Sigmoid colon (tissue), 7 donors: ENCODE results near the gene SYMPK. TPM values are rescaled to one million over a fixed set of nuclear protein-coding genes. Genes with fewer than 3 reads are reported as not detected.

Experiments used
- DNase-seq: peaks from one replicate; pipeline ENCODE4 v3.0.0-alpha.2; 2019
- H3K27ac ChIP-seq, 4 donors: fragments of 200-600 bp; sonication (generic); one replicate each; pipeline ENCODE4 v1.5.1; 2016 to 2019; ENCODE audit warnings: mild to moderate bottlenecking in 1 of 4
- H3K27me3 ChIP-seq, 3 donors: fragments of 200-600 bp; sonication (generic); one replicate each; pipeline ENCODE4 v1.5.1; 2019; ENCODE audit warnings: mild to moderate bottlenecking in 1 of 3
- H3K36me3 ChIP-seq, 4 donors: fragments of 200-600 bp; sonication (generic); one replicate each; pipeline ENCODE4 v1.5.1; 2016 to 2019
- H3K4me1 ChIP-seq, 4 donors: fragments of 200-600 bp; sonication (generic); one replicate each; pipeline ENCODE4 v1.5.1; 2017 to 2019
- H3K4me3 ChIP-seq, 4 donors: fragments of 200-600 bp; sonication (generic); one replicate each; pipeline ENCODE4 v1.5.1; 2017 to 2019; ENCODE audit warnings: mild to moderate bottlenecking in 2 of 4, moderate library complexity in 1 of 4
- H3K9me3 ChIP-seq, 4 donors: fragments of 200-600 bp in 3 of 4; sonication (generic) in 3 of 4; one replicate each; pipeline versions ENCODE4 v1.5.1 to v1.6.1; 2013 to 2019
- CTCF ChIP-seq, 4 experiments: fragments of 450-650 bp in 3 of 4; fragments of 200-600 bp in 1 of 4; IDR thresholded peaks; one replicate each; pipeline ENCODE4 v1.5.1; 2016 to 2019; ENCODE audit warnings: antibody characterized with exemption in 4 of 4, mild to moderate bottlenecking in 3 of 4, moderate library complexity in 2 of 4
- EP300 ChIP-seq, 4 donors: sonication (generic); formaldehyde crosslinking; IDR thresholded peaks; one replicate each; pipeline ENCODE4 v1.6.1; 2017; ENCODE audit warnings: antibody characterized with exemption in 4 of 4
- POLR2A ChIP-seq, 2 donors: fragments of 450-650 bp; IDR thresholded peaks; one replicate each; pipeline ENCODE4 v1.6.1; 2016; ENCODE audit warnings: antibody characterized with exemption in 2 of 2, mild to moderate bottlenecking in 2 of 2, moderate library complexity in 2 of 2
- POLR2AphosphoS5 ChIP-seq, 4 donors: sonication (generic); formaldehyde crosslinking; IDR thresholded peaks; one replicate each; pipeline ENCODE4 v1.6.1; 2017; ENCODE audit warnings: antibody characterized with exemption in 4 of 4
- WGBS, 2 donors: extraction: QIAGEN DNeasy Blood & Tissue Kit; methylation state at CpG; one replicate each; pipeline ENCODE4 v1.1.7; 2013; 5-methylcytosine and 5-hydroxymethylcytosine counted together
- intact Hi-C: fragments of 100-400 bp; cut with DNase I; formaldehyde crosslinking; loops from one replicate; pipeline ENCODE4 v1.15.1; 2023
- polyA plus RNA-seq, 3 donors: library from polyadenylated mRNA; stranded (reverse); fragments of 200-250 nt; gene quantifications; one replicate each; pipeline ENCODE4 v1.2.3, GENCODE V29; 2013
- total RNA-seq, 4 donors: library from RNA; depleted of rRNA; stranded (reverse); fragments of >200 nt; gene quantifications; one replicate each; pipeline ENCODE4 v1.1.0, GENCODE V29; 2016
- donor health status: healthy with polysubstance abuse.
- donor health status: Bipolar disorder and iron deficiency.
- donor health status: healthy.

Gene SYMPK
- total and polyA plus RNA-seq, 7 donors: 18.2 to 84.4 (median 28.5) TPM

- Histone ChIP-seq H3K27ac (peak overlapping the region; percentile 83 to 89 (median 84)), H3K36me3 (peaks cover 0 to 29% (median 12%) of the 10 kb centered on the region in 4 donors), H3K4me1 (peaks cover 0 to 26% (median 21%) of the 10 kb centered on the region in 4 donors), H3K9me3 (no peaks in the 10 kb centered on the region), H3K27me3 (no peaks in the 10 kb centered on the region), H3K4me3 (peak overlapping the region; percentile 71 to 80 (median 74))
- 14 to 31% methylated on average over 69 of the region's 69 CpGs for WGBS, 2 donors
- TF ChIP-seq EP300 (IDR thresholded peaks at IDR 0.05): no peak
- TF ChIP-seq POLR2AphosphoS5 (IDR thresholded peaks at IDR 0.05): no peak
- TF ChIP-seq CTCF (IDR thresholded peaks at IDR 0.05): no peak
- no peak for TF ChIP-seq POLR2A (IDR thresholded peaks at IDR 0.05)
- intact Hi-C loops: loop anchor here (5.0 kb wide), 1 partner anchor 96 kb away; the partner anchor contains the start of gene CCDC61
- peak; percentile 82 for DNase-seq
These were observed 38.5 kb upstream of the SYMPK start for GRCh38 chr19:45901432-45901911.

- no peak for TF ChIP-seq EP300 (IDR thresholded peaks at IDR 0.05)
- no peak for TF ChIP-seq POLR2A (IDR thresholded peaks at IDR 0.05)
- TF ChIP-seq CTCF (IDR thresholded peaks at IDR 0.05): no peak
- TF ChIP-seq POLR2AphosphoS5 (IDR thresholded peaks at IDR 0.05): no peak
- 79 to 87% methylated on average over 22 of the region's 22 CpGs for WGBS, 2 donors
- no peaks in the 10 kb centered on the region for H3K27me3 ChIP-seq
- H3K36me3 ChIP-seq: peaks cover 0 to 34% (median 12%) of the 10 kb centered on the region in 4 donors
- peaks cover 0 to 26% (median 21%) of the 10 kb centered on the region in 4 donors for H3K4me1 ChIP-seq
- H3K9me3 ChIP-seq: no peaks in the 10 kb centered on the region
- intact Hi-C loops: loop anchor here (5.0 kb wide), 1 partner anchor 96 kb away; the partner anchor contains the start of gene CCDC61
- DNase-seq: no peak
- peak overlapping the region; percentile 71 to 80 (median 74) for H3K4me3 ChIP-seq
- H3K27ac ChIP-seq: peak overlapping the region in 2 of 4 donors; percentile 83 to 84
These were observed 37.9 kb upstream of the SYMPK start for GRCh38 chr19:45900738-45901431.

- intact Hi-C loops: loop anchor here (5.0 kb wide), 1 partner anchor 97 kb away; the partner anchor contains the start of gene CCDC61
- no peak overlapping the region for H3K27ac ChIP-seq
These were observed 37.1 kb upstream of the SYMPK start for GRCh38 chr19:45899919-45900589.

GRCh38 chr19:45899253-45899652 is 36.3 kb upstream of the SYMPK start:
- Histone ChIP-seq H3K36me3 (peaks cover 0 to 48% (median 19%) of the 10 kb centered on the region in 4 donors), H3K4me3 (no peak overlapping the region), H3K27me3 (no peaks in the 10 kb centered on the region), H3K9me3 (no peaks in the 10 kb centered on the region), H3K4me1 (peaks cover 0 to 26% (median 21%) of the 10 kb centered on the region in 4 donors), H3K27ac (no peak overlapping the region)
- no peak for DNase-seq
- 95 to 98% methylated on average over 7 of the region's 7 CpGs for whole genome bisulfite sequencing, 2 donors
- intact Hi-C loops: no loop called here
- TF ChIP-seq POLR2A (IDR thresholded peaks at IDR 0.05) (no peak), POLR2AphosphoS5 (IDR thresholded peaks at IDR 0.05) (no peak), EP300 (IDR thresholded peaks at IDR 0.05) (no peak), CTCF (IDR thresholded peaks at IDR 0.05) (no peak)

More at GRCh38 chr19:45899919-45900589, 37.1 kb upstream of the SYMPK start:
- Histone ChIP-seq H3K27me3 (no peaks in the 10 kb centered on the region), H3K36me3 (peaks cover 0 to 42% (median 18%) of the 10 kb centered on the region in 4 donors), H3K4me3 (no peak overlapping the region), H3K4me1 (peaks cover 0 to 26% (median 21%) of the 10 kb centered on the region in 4 donors), H3K9me3 (no peaks in the 10 kb centered on the region)
- no peak for DNase-seq
- TF ChIP-seq POLR2A (IDR thresholded peaks at IDR 0.05): no peak
- TF ChIP-seq CTCF (IDR thresholded peaks at IDR 0.05): no peak
- no peak for TF ChIP-seq EP300 (IDR thresholded peaks at IDR 0.05)
- TF ChIP-seq POLR2AphosphoS5 (IDR thresholded peaks at IDR 0.05): no peak
- 96 to 98% methylated on average over 4 of the region's 4 CpGs for WGBS, 2 donors
